GM18526 (cell line): ENCODE results near the gene C4orf50.

Experiments used
- POLR2A ChIP-seq: IDR thresholded peaks from 3 replicates; pipeline ENCODE4 v1.6.1; 2011; ENCODE audit not compliant: insufficient read length; ENCODE audit errors: extremely low read depth

Gene C4orf50

DNA sequence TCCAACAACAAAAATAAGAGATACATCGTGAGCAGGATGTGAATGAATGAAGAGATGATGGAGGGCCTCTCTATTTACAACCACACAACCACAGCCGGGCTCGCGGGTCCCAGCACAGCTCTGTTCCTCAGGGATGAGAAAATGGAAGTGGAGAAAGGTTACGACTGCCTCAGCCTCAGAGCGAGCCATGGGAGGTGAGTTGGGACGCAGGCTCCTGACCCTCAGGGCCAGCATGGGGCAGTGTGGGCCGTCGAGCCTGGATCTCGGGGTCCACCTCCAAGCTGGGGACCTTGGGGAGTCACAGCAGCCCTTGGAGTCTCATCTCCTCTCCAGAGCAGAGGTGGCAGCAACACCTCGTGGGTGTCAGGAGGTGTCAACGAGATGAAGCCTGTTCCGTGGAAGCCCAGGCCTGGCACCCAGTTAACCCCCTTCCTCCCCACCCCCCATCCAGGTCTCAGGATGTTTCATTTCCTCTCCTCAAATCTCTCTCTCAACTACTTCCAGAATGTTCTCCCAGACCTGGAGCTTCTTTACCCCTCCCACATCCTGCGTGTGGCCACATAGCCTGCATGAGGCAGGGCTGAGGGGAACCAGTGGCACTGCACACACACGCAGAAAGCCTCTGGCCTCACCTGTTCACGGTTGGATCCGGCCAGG, 25.9 kb downstream of the C4orf50 start:
- TF ChIP-seq POLR2A = no peak

DNA sequence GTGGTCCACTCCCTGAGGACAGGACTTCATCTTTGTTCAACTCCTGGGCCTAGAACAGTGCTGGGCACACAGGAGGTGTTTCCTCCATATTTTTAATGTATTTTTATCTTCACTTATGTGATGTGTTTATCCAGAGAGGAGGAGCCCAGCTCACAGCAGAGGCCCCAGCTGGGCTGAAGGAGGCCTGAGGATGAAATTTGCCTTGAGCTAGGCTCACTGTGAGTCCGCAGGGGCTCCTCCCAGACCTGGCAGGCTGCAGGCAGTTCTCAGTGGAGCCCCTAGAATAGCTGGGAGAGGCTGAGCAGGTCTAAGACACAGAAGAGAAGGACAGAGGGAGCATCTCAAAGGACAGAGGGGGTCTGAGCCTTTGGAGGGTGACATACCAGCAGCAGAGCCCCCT, 26.8 kb downstream of the C4orf50 start:
- TF ChIP-seq POLR2A = no peak

DNA sequence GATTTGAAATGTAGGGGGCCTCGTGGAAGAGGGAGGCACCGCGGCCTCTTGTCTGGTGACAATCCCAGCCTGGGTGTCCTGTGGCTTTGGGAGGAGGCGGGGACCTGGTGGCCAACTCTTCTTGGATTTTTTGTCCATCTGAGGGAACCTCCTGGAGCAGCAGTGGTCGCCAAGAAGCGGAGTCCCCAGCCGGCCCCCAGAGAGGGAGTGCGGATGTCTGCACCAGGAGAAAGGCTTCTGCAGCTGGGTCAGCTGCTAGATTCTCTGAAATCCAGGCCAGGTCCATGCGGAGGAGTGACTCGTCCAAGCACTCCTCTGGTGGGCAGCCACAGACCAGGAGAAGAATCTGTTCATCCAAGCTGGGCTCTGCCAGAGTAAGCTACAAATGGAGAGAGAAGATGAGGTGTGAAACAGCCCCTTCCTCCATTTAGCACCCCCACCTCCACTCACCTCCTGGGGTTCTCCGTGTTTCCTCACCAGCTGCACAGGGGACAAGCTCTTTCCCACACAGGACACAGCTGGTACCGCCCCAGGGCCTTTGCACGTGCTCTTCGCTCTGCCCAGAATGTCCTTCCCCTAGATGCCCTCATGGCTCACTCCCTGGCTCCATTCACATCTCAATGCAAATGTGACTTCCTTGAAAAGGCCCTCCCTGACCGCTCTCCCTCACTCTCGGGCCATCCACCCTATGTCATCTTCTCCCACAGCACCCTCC, 27.6 kb downstream of the C4orf50 start:
- TF ChIP-seq POLR2A = no peak

DNA sequence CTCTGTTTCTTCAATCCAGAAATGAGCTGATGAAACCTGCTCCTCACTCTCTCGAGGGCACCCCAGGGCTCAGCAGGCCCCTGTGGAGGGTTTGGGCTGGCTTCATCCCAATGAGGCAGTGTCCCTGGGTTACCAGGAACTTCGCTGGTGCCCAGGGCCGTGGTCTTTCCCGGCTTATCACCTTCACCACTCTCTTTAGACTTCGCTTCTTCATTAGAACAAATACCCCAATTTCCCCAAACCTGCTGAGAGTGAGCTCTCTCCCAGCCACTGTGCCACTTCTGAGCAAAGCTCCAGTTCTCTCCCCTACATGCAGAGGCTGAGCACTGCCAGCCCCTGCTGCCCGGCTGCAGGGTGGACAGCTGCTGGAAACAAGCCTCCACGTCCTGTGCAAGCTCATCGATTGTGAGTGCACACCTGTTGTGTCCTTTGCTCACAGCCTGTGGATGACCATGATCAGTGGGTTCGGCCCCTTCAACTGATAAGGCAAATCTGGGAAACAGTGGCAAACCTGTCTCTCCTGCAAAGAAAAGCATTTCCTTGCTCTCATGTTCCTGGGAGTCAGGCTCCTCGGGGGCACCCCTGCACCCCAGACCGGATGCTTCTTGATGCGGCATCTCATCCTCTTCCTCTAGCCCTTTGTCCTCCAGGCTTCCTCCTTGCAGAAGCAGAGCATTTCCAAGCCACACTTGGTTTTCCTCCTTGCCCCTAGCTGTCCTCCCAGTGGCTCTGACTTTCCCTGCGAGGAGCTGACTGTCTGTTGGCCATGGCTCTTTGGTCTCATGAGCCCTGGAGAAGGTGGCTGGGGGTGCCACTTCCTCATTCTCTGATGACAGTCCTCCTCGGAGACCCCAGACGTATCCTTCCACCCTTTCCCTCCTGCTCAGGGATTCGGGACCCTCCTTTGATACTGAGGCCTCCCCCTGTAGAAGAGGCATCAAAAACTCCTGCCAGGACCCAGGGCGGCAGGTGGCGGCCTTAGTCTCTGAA, 28.7 kb downstream of the C4orf50 start:
- TF ChIP-seq POLR2A = no peak

DNA sequence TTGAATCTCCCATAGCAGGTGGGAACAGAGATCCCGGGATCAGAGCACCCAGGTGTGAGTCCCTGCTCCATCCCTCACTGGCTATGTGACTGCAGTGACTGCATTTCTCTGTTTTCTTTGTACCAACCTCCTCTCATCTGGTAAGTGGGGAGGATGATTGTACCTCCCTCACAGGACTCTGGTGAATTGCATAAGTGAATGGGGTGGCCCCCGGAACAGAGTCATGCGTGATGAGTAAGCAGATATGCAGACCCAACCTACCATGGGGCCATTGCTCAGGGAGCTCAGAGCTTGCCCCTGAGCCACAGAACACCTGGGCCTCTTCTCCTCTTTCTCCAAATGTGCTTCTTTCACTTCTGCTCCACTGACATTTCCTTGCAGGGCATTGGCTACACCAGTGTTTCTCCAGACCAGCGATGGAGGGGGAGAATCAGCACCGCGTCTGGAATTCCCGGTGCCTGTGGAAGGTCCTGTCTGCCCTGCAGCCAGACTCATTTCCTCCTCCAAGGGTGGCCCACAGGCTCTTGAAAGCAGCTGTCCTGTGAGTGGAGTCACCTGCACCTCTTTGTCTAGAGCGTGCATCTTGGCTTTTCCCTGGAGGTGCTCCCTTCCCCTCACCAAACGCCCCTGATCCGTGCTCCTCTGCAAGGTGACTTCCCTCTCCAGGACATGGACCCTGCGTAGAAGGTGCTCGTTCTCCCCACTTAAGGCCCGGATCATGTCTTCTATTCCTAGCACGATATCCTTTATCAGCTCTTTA, 30.0 kb downstream of the C4orf50 start:
- no peak for TF ChIP-seq POLR2A

DNA sequence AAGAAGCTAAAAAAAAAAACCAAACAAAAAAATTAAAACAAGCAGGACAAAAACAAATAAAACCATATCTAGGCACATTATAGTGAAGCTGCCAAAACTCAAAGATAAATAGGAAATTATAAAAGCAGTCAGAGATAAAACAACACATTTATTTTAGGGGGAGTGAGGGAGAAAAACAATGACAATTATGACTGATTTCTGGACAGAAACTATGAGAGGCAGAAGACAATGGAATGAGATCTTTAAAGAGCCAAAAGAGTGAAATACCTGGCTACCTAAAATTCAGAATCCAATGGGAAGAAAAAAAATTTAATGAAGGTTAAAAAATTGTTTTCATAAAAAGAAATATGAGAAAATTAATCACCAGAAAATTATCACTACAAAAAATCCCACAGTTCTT, 33.4 kb downstream of the C4orf50 start:
- no peak for TF ChIP-seq POLR2A

- no peak for TF ChIP-seq POLR2A
Observed at GRCh38 chr4:5982156-5982973, 35.9 kb downstream of the C4orf50 start.

DNA sequence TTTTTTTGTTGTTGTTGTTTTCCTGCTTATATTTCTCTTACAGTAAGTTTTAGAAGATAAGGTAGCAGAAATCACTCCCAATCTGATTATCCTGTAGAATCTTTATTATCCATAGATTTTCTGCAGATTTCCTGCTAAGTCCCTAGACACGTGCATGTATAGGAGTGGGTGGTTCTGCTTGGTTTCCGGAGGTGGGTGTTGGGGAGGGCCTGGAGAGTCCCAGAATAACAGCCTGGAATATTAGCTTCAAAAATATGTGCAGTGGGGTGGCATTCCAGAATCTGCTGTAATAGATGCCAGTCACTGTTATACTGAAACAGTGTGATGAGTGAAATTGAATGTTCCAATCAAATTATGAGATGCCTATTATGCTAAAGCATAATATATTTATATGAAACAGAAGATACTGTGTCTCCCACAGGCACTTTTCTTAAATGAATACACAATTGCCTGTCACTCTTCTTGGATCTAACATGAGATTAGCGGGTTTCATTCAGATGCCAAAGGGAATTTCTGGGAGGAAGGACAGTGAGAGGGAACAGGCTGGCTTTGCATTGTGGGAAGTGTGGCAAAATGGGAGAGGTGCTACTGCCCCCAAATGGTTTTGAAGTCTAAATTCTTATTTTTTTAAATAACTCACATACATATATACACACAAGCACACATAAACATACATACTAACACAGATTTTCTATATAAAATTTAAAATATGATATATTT, 37.6 kb downstream of the C4orf50 start:
- no peak for TF ChIP-seq POLR2A

DNA sequence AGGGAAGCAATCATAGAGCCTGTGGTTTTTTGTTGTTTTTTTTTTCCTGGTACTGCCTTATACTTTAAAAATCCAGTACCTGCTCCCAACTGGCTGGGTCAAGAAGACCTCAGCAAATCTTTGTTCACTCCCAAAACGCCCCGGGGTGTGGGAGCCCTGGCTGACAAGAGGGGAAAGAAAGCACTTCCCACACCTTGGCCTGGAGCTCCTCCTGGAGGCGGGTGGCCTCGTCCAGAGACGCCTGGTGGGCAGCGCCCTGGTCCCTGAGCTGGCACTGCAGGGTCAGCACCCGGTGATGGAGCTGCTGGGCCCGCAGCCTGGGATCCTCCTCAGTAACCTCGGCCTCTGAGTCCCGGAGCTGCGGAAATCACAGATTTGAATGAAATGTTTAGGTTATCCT, 38.2 kb downstream of the C4orf50 start:
- no peak for TF ChIP-seq POLR2A

- no peak for TF ChIP-seq POLR2A
Observed at GRCh38 chr4:5976921-5977320, 41.3 kb downstream of the C4orf50 start.

GRCh38 chr4:5976431-5976830, 41.8 kb downstream of the C4orf50 start:
- no peak for TF ChIP-seq POLR2A

DNA sequence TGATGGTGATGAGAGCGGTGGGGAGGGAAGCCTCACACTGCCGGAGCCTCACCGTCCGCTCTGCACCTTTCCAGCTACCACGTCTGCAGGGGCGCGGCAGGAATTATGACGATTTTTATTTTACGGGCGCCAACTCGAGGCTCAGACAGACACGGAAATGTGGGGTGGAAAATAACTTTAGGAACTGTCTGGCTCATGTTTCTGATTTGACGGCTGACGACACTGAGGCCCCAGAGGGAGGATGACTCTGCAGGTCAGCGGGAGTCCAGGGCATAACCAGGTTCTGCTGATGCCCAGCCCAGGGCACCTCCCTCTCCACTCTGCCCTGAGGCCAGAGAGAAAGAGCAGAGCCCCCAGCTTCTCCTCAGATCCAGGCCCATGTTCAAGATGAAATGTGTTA, 43.9 kb downstream of the C4orf50 start:
- no peak for TF ChIP-seq POLR2A

- TF ChIP-seq POLR2A = no peak
Observed at GRCh38 chr4:5973486-5974220, 44.6 kb downstream of the C4orf50 start.

DNA sequence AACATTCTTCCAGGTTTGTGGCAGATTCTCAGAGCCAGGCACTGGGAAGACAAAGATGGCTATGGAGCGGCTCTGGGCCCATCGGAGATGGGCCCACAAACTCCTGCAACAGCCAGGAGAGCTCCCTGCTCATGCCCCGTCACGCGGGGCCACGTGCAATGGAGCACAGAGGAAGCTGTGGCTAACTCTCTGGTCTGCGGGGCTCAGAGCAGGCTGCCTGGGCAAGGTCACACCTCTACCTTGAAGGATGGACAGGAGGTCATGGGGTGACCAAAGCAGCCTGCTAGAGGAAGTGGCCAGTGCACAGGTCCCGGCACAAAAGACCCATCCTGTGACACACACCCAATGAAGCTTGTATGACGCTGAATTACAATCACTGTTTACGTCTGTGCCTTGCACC, 45.2 kb downstream of the C4orf50 start:
- TF ChIP-seq POLR2A = no peak
